Subcutaneous abdominal adipose tissue (tissue), 5 donors: ENCODE measurements around the gene ARHGEF10L.

Source experiments
- H3K27ac ChIP-seq: one replicate; pipeline ENCODE4 v1.7.0; 2013; ENCODE audit warnings: low read depth, mild to moderate bottlenecking, inconsistent platforms, low read length, moderate library complexity
- H3K27me3 ChIP-seq, 5 donors: one replicate each; pipeline ENCODE4 v1.7.0; 2013; ENCODE audit warnings: low read length in 5 of 5, inconsistent platforms in 1 of 5; ENCODE audit not compliant: control insufficient read depth in 5 of 5, insufficient read depth in 4 of 5
- H3K36me3 ChIP-seq, 5 donors: one replicate each; pipeline ENCODE4 v1.7.0; 2013; ENCODE audit warnings: low read length in 5 of 5; ENCODE audit not compliant: control insufficient read depth in 5 of 5, insufficient read depth in 5 of 5
- H3K4me1 ChIP-seq, 5 donors: one replicate each; pipeline ENCODE4 v1.7.0; 2013; ENCODE audit warnings: low read length in 5 of 5, mild to moderate bottlenecking in 3 of 5, moderate library complexity in 1 of 5; ENCODE audit not compliant: control insufficient read depth in 5 of 5, insufficient read depth in 5 of 5
- H3K4me3 ChIP-seq, 5 donors: one replicate each; pipeline ENCODE4 v1.7.0; 2013; ENCODE audit warnings: low read length in 5 of 5, low read depth in 1 of 5
- H3K9ac ChIP-seq, 5 donors: one replicate each; pipeline ENCODE4 v1.7.0; 2013; ENCODE audit warnings: low read length in 5 of 5, mild to moderate bottlenecking in 4 of 5, moderate library complexity in 3 of 5
- H3K9me3 ChIP-seq, 5 donors: one replicate each; pipeline ENCODE4 v1.7.0; 2013; ENCODE audit warnings: low read length in 5 of 5; ENCODE audit not compliant: control insufficient read depth in 5 of 5
- donor health status: healthy.
- donor health status: healthy.
- donor health status: healthy.
- donor health status: healthy.
- donor health status: healthy.

The ARHGEF10L gene

DNA sequence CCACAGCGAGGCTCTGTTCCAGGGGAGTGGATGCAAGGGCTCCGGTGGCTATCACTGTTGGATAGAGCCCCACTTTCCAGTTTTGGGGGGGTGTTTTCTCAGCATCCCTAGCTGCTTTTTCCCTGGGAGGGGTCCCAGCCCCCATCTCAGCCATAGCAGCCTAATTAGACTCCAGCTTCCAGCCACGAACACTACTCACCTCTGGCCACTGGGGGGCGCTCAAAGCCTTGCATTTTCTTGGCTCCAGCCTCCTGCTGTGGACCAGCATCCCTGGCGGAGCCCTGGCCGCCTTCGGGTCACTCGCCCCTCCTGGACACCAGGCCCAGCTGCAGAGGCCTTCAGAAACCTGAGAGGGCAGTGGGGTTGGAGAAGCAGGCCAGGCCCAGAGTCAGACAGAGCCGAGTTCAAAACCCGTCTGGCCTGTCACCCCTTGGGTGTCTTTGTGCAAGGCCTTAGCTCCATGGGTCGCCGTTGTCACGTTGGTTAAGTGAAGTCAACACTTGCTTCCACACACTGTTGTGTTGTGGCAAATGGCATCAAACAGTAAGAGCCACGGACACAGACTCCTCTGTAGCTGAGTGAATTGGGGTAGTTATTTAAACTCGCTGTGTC is 122.2 kb downstream of the ARHGEF10L start:
- H3K4me3 ChIP-seq: no peak overlapping the region
- no peaks in the 10 kb centered on the region for H3K27me3 ChIP-seq
- H3K27ac ChIP-seq: no peak overlapping the region
- H3K9ac ChIP-seq: no peak overlapping the region
- peaks cover 0 to 5% (median 0%) of the 10 kb centered on the region in 5 donors for H3K4me1 ChIP-seq
- peaks cover 0 to 88% (median 70%) of the 10 kb centered on the region in 5 donors for H3K36me3 ChIP-seq
- H3K9me3 ChIP-seq: no peaks in the 10 kb centered on the region

DNA sequence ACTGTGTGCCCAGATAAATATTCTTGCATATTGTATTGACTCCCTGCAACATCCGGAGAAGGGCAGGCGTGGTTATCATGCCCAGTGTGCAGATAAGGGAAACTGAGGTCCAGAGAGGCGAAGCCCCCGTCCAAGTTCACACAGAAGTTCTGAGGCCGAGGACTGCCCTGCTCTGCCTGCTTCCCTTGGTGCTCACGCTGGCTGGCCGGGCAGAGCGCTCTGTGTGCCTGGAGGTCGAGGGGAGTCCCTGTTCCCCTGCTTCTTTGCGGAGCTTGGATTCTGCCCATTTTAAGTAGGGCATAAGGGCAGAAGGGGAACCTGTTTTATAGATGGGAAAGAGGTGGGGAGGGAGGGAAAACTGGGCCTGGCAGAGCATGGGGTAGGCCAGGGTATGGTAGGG is 122.8 kb downstream of the ARHGEF10L start:
- H3K9me3 ChIP-seq: no peaks in the 10 kb centered on the region
- H3K36me3 ChIP-seq: peaks cover 0 to 87% (median 68%) of the 10 kb centered on the region in 5 donors
- H3K4me3 ChIP-seq: no peak overlapping the region
- no peak overlapping the region for H3K9ac ChIP-seq
- peaks cover 0 to 5% (median 0%) of the 10 kb centered on the region in 5 donors for H3K4me1 ChIP-seq
- no peak overlapping the region for H3K27ac ChIP-seq
- no peaks in the 10 kb centered on the region for H3K27me3 ChIP-seq

- H3K36me3 ChIP-seq: peaks cover 0 to 87% (median 66%) of the 10 kb centered on the region in 5 donors
- H3K4me1 ChIP-seq: peaks cover 0 to 5% (median 0%) of the 10 kb centered on the region in 5 donors
- no peaks in the 10 kb centered on the region for H3K27me3 ChIP-seq
- no peaks in the 10 kb centered on the region for H3K9me3 ChIP-seq
- H3K9ac ChIP-seq: no peak overlapping the region
- H3K27ac ChIP-seq: no peak overlapping the region
- no peak overlapping the region for H3K4me3 ChIP-seq
These were observed 123.3 kb downstream of the ARHGEF10L start for GRCh38 chr1:17662786-17663185.

DNA sequence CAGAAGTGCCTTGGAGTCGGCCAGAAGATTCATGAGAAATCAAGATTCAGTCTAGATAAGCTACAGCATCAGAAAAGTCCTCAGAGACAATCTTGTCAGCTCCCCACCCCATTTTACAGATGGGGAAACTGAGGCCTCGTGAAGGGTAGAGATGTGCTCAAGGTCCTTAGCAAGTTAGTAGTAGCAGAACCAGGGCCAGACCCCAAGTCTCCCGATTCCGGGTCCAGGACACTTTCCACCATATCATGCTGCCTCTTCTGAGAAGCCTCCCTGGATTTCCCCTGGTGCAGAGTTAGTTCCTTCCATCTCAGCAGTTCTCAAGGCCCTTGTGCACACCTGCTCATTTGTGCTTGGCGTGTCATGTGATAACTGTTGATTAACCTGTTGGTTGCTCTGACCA is 124.1 kb downstream of the ARHGEF10L start:
- no peaks in the 10 kb centered on the region for H3K27me3 ChIP-seq
- H3K9me3 ChIP-seq: no peaks in the 10 kb centered on the region
- no peak overlapping the region for H3K27ac ChIP-seq
- H3K9ac ChIP-seq: no peak overlapping the region
- peaks cover 0 to 5% (median 0%) of the 10 kb centered on the region in 5 donors for H3K4me1 ChIP-seq
- H3K4me3 ChIP-seq: no peak overlapping the region
- H3K36me3 ChIP-seq: peaks cover 0 to 87% (median 66%) of the 10 kb centered on the region in 5 donors

- Histone ChIP-seq H3K4me1 (peaks cover 0 to under 1% (median 0%) of the 10 kb centered on the region in 5 donors), H3K9ac (no peak overlapping the region), H3K36me3 (peaks cover 0 to 87% (median 65%) of the 10 kb centered on the region in 5 donors), H3K4me3 (no peak overlapping the region), H3K9me3 (no peaks in the 10 kb centered on the region), H3K27me3 (no peaks in the 10 kb centered on the region), H3K27ac (no peak overlapping the region)
These were observed 124.8 kb downstream of the ARHGEF10L start for GRCh38 chr1:17664322-17664721.

DNA sequence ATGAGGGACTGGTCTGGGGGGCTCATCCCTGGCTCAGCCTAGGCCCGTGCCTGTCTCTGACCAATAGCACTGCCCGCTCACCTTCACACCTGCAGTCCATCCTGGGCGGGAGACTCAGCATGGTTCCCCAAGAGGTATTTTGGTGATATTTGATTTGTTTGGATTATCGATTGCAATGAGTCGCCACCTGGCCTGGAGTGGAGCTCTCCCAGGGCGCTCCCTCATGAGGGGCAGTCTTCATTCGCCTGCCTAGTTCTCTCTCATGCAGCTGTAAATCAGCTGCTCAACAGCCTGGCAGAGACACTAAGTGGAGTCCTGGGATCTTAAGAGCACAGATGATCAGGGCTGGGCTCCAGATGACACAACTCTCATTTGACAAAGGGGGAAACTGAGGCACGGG is 125.6 kb downstream of the ARHGEF10L start:
- Histone ChIP-seq H3K36me3 (peaks cover 0 to 87% (median 57%) of the 10 kb centered on the region in 5 donors), H3K27ac (no peak overlapping the region), H3K9ac (no peak overlapping the region), H3K27me3 (no peaks in the 10 kb centered on the region), H3K4me1 (no peaks in the 10 kb centered on the region), H3K9me3 (no peaks in the 10 kb centered on the region), H3K4me3 (no peak overlapping the region)

- Histone ChIP-seq H3K27me3 (no peaks in the 10 kb centered on the region), H3K4me3 (no peak overlapping the region), H3K9ac (no peak overlapping the region), H3K36me3 (peaks cover 0 to 88% (median 60%) of the 10 kb centered on the region in 5 donors), H3K4me1 (no peaks in the 10 kb centered on the region), H3K9me3 (no peaks in the 10 kb centered on the region), H3K27ac (no peak overlapping the region)
These were observed 126.6 kb downstream of the ARHGEF10L start for GRCh38 chr1:17665950-17666720.

DNA sequence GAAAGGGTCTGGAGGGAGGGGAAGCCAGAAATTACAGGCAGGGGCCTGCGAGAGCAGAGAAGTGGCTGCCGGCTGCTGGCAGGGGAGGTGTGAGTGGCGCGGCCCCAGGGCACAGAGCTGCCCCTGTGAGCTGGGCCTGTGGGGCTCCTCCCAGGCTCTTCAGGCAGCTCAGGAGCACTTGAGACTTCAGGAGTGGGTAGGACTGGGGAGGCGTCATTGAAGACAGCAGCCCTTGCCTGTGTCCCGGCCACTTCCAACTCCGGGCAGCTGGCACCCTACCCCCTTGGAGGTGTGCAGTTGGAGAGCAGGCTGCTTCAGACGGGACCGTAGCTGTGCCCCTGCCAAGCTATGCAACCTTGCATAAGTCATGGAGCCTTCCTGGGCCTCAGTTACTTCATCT is 128.1 kb downstream of the ARHGEF10L start:
- Histone ChIP-seq H3K4me3 (no peak overlapping the region), H3K27ac (no peak overlapping the region), H3K4me1 (no peaks in the 10 kb centered on the region), H3K9ac (no peak overlapping the region), H3K9me3 (no peaks in the 10 kb centered on the region), H3K36me3 (peaks cover 0 to 84% (median 55%) of the 10 kb centered on the region in 5 donors), H3K27me3 (no peaks in the 10 kb centered on the region)

GRCh38 chr1:17668195-17668594 is 128.7 kb downstream of the ARHGEF10L start:
- Histone ChIP-seq H3K4me3 (no peak overlapping the region), H3K36me3 (peaks cover 0 to 81% (median 54%) of the 10 kb centered on the region in 5 donors), H3K9me3 (no peaks in the 10 kb centered on the region), H3K27ac (no peak overlapping the region), H3K27me3 (no peaks in the 10 kb centered on the region), H3K9ac (no peak overlapping the region), H3K4me1 (peaks cover 0 to 1% (median 0%) of the 10 kb centered on the region in 5 donors)

GRCh38 chr1:17668624-17669175 is 129.2 kb downstream of the ARHGEF10L start:
- peaks cover 0 to 78% (median 51%) of the 10 kb centered on the region in 5 donors for H3K36me3 ChIP-seq

More at GRCh38 chr1:17668624-17669175, 129.2 kb downstream of the ARHGEF10L start:
- H3K4me3 ChIP-seq: no peak overlapping the region
- H3K9me3 ChIP-seq: no peaks in the 10 kb centered on the region
- peaks cover 0 to 6% (median 0%) of the 10 kb centered on the region in 5 donors for H3K4me1 ChIP-seq
- no peaks in the 10 kb centered on the region for H3K27me3 ChIP-seq
- no peak overlapping the region for H3K9ac ChIP-seq
- H3K27ac ChIP-seq: no peak overlapping the region
